ENCODE measurements around the gene OR4F6.

The OR4F6 gene

GRCh38 chr15:101807345-101807945 lies 4.1 kb downstream of the OR4F6 start:
- Histone ChIP-seq H3K9ac (ENCODE audit: insufficient read length, low read depth) (no peak overlapping the region), H3K4me1 (ENCODE audit: insufficient read depth, insufficient read length) (no peaks in the 10 kb centered on the region), H3K4me3 (ENCODE audit: insufficient read length, low read depth) (no peak overlapping the region), H3K36me3 (ENCODE audit: insufficient read depth, insufficient read length, low read length) (no peaks in the 10 kb centered on the region), H3K9me3 (ENCODE audit: insufficient read depth, low read length) (no peaks in the 10 kb centered on the region), H3K27me3 (ENCODE audit: insufficient read depth, insufficient read length) (no peaks in the 10 kb centered on the region)
- TF ChIP-seq YY1 (IDR thresholded peaks at IDR 0.05; ENCODE audit: insufficient read depth, insufficient read length) = no peak
- no peak for TF ChIP-seq SUZ12 (IDR thresholded peaks at IDR 0.05; ENCODE audit: extremely low read depth, insufficient read depth, insufficient read length)
- no peak for TF ChIP-seq ZNF274 (IDR thresholded peaks at IDR 0.05; ENCODE audit: low read depth, low read length)
- no peak for DNase-seq (ENCODE audit: low read depth, low spot score)

GRCh38 chr15:101808201-101808600 lies 4.9 kb downstream of the OR4F6 start:
- H3K36me3 ChIP-seq (ENCODE audit: insufficient read depth, insufficient read length, low read length) = no peaks in the 10 kb centered on the region
- no peak for DNase-seq (ENCODE audit: low read depth, low spot score)
- H3K27me3 ChIP-seq (ENCODE audit: insufficient read depth, insufficient read length) = no peaks in the 10 kb centered on the region
- no peak overlapping the region for H3K9ac ChIP-seq (ENCODE audit: insufficient read length, low read depth)
- H3K4me3 ChIP-seq (ENCODE audit: insufficient read length, low read depth) = no peak overlapping the region
- TF ChIP-seq YY1 (IDR thresholded peaks at IDR 0.05; ENCODE audit: insufficient read depth, insufficient read length) (no peak), ZNF274 (IDR thresholded peaks at IDR 0.05; ENCODE audit: low read depth, low read length) (no peak), SUZ12 (IDR thresholded peaks at IDR 0.05; ENCODE audit: extremely low read depth, insufficient read depth, insufficient read length) (no peak)
- no peaks in the 10 kb centered on the region for H3K9me3 ChIP-seq (ENCODE audit: insufficient read depth, low read length)
- no peaks in the 10 kb centered on the region for H3K4me1 ChIP-seq (ENCODE audit: insufficient read depth, insufficient read length)

DNA sequence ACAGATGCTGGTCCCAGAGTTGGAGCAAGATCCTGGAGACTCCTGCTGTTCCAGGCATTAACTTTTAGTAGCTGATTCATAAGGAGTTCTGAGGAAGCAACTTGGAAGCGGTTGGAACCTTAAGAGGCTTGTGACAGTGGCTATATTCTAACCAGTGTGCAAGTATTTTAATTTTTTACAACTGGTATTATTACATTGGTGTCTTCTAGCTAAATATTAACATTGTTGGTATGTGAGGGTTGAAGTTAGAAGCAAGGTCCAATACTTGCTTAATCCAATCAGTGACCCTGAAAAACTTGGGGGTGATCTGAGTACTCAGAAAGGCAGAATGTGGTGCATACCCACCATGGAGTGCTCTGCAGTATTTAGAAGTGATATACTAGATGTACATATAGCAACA lies 7.1 kb downstream of the OR4F6 start:
- TF ChIP-seq YY1 (IDR thresholded peaks at IDR 0.05; ENCODE audit: insufficient read depth, insufficient read length) (no peak), SUZ12 (IDR thresholded peaks at IDR 0.05; ENCODE audit: extremely low read depth, insufficient read depth, insufficient read length) (no peak), ZNF274 (IDR thresholded peaks at IDR 0.05; ENCODE audit: low read depth, low read length) (no peak)
- Histone ChIP-seq H3K36me3 (ENCODE audit: insufficient read depth, insufficient read length, low read length) (no peaks in the 10 kb centered on the region), H3K27me3 (ENCODE audit: insufficient read depth, insufficient read length) (no peaks in the 10 kb centered on the region), H3K4me3 (ENCODE audit: insufficient read length, low read depth) (no peak overlapping the region), H3K9me3 (ENCODE audit: insufficient read depth, low read length) (no peaks in the 10 kb centered on the region), H3K4me1 (ENCODE audit: insufficient read depth, insufficient read length) (no peaks in the 10 kb centered on the region), H3K9ac (ENCODE audit: insufficient read length, low read depth) (no peak overlapping the region)
- DNase-seq (ENCODE audit: low read depth, low spot score) = no peak

DNA sequence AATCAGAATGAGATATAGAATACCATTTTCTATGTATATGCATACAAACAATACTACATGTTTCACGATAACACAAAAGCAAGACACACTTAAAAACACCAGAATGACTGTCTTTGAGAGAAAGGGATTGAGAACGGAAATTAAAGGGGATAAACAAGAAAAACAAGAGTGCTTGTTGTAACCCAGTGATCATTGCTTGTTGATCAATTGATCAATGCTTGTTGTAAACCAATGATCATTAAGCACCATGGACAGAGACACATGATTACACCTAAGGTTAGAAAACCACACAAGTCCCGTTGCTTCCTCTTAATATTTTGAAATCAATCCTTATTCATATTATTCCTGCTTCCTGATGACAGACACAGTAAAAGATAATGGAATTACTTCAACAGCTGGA lies 7.6 kb downstream of the OR4F6 start:
- Histone ChIP-seq H3K9ac (ENCODE audit: insufficient read length, low read depth) (no peak overlapping the region), H3K4me3 (ENCODE audit: insufficient read length, low read depth) (no peak overlapping the region), H3K36me3 (ENCODE audit: insufficient read depth, insufficient read length, low read length) (no peaks in the 10 kb centered on the region), H3K9me3 (ENCODE audit: insufficient read depth, low read length) (no peaks in the 10 kb centered on the region), H3K27me3 (ENCODE audit: insufficient read depth, insufficient read length) (no peaks in the 10 kb centered on the region), H3K4me1 (ENCODE audit: insufficient read depth, insufficient read length) (no peaks in the 10 kb centered on the region)
- TF ChIP-seq SUZ12 (IDR thresholded peaks at IDR 0.05; ENCODE audit: extremely low read depth, insufficient read depth, insufficient read length) (no peak), YY1 (IDR thresholded peaks at IDR 0.05; ENCODE audit: insufficient read depth, insufficient read length) (no peak), ZNF274 (IDR thresholded peaks at IDR 0.05; ENCODE audit: low read depth, low read length) (no peak)
- DNase-seq (ENCODE audit: low read depth, low spot score) = peak; percentile 6

GRCh38 chr15:101811902-101812301 lies 8.6 kb downstream of the OR4F6 start, which contains the start of gene OR4F15:
OR4F15 (plus strand) TSS chr15:101812202; CDS start chr15:101818187, 5,985 bp downstream.
- no peaks in the 10 kb centered on the region for H3K4me1 ChIP-seq (ENCODE audit: insufficient read depth, insufficient read length)
- H3K9me3 ChIP-seq (ENCODE audit: insufficient read depth, low read length) = no peaks in the 10 kb centered on the region
- no peak within 1 kb of the TSS for H3K4me3 ChIP-seq (ENCODE audit: insufficient read length, low read depth)
- no peak for DNase-seq (ENCODE audit: low read depth, low spot score)
- no peaks in the 10 kb centered on the region for H3K36me3 ChIP-seq (ENCODE audit: insufficient read depth, insufficient read length, low read length)
- no peaks in the 10 kb centered on the region for H3K27me3 ChIP-seq (ENCODE audit: insufficient read depth, insufficient read length)
- H3K9ac ChIP-seq (ENCODE audit: insufficient read length, low read depth) = no peak within 1 kb of the TSS
- no peak for TF ChIP-seq SUZ12 (IDR thresholded peaks at IDR 0.05; ENCODE audit: extremely low read depth, insufficient read depth, insufficient read length)
- TF ChIP-seq ZNF274 (IDR thresholded peaks at IDR 0.05; ENCODE audit: low read depth, low read length) = no peak
- TF ChIP-seq YY1 (IDR thresholded peaks at IDR 0.05; ENCODE audit: insufficient read depth, insufficient read length) = no peak

DNA sequence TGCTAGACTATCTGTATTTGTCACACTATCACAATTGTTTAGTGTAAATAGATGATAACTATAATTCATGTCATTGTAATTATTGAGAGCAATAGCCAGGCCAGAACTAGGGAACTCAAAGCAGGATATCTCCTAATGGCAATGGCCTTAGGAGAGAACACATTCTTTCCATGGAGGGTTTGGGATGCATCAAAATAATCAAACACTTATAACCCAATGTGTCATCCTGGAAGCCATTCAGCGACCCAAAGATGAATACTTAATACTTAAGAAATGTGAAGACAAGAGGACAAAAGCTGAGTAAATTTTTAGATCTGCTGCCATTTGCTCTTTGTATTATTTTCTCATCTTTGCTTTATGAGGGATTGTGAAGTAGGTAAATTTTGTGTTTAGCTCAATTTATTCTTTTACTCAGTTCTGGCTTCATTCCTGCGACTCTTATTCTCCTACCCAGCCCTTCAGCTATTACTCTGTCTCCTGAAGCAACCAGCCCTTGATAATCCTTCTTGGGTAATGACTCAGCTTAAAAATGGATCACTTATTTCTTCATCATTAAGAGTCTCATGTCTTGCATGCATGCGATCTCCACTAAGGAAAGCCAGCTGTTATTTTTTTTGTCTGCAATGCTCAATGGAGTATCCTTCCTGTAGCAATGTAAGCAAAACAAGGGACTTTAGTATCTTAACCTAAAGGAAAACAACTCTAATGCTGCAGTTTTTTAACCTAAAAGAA lies 10.7 kb downstream of the OR4F6 start:
- Histone ChIP-seq H3K9ac (ENCODE audit: insufficient read length, low read depth) (no peak overlapping the region), H3K27me3 (ENCODE audit: insufficient read depth, insufficient read length) (no peaks in the 10 kb centered on the region), H3K4me3 (ENCODE audit: insufficient read length, low read depth) (no peak overlapping the region), H3K9me3 (ENCODE audit: insufficient read depth, low read length) (no peaks in the 10 kb centered on the region), H3K36me3 (ENCODE audit: insufficient read depth, insufficient read length, low read length) (no peaks in the 10 kb centered on the region), H3K4me1 (ENCODE audit: insufficient read depth, insufficient read length) (no peaks in the 10 kb centered on the region)
- no peak for DNase-seq (ENCODE audit: low read depth, low spot score)
- TF ChIP-seq ZNF274 (IDR thresholded peaks at IDR 0.05; ENCODE audit: low read depth, low read length) (no peak), YY1 (IDR thresholded peaks at IDR 0.05; ENCODE audit: insufficient read depth, insufficient read length) (no peak), SUZ12 (IDR thresholded peaks at IDR 0.05; ENCODE audit: extremely low read depth, insufficient read depth, insufficient read length) (no peak)

DNA sequence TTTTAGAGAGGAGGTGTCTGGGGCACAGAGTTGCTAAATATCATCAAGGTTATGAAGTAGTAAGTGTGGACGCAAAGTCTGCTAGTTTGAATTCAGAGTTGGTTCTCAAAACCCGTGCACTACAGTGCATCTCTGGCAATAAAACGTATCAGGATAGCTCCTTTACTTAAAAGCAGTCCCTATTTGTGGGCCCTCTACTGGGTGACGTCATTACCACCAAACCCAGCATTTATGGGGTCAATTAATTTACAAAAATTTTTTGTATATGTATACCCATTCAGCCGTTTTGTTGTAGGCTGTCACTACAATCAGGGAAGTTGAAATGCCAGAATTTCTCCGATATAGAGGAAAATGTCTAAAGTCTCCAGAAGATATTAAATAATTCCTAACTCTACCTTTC lies 17.5 kb downstream of the OR4F6 start:
- no peak for DNase-seq (ENCODE audit: low read depth, low spot score)
- Histone ChIP-seq H3K9ac (ENCODE audit: insufficient read length, low read depth) (no peak overlapping the region), H3K9me3 (ENCODE audit: insufficient read depth, low read length) (no peaks in the 10 kb centered on the region), H3K27me3 (ENCODE audit: insufficient read depth, insufficient read length) (no peaks in the 10 kb centered on the region), H3K4me1 (ENCODE audit: insufficient read depth, insufficient read length) (no peaks in the 10 kb centered on the region), H3K36me3 (ENCODE audit: insufficient read depth, insufficient read length, low read length) (no peaks in the 10 kb centered on the region), H3K4me3 (ENCODE audit: insufficient read length, low read depth) (no peak overlapping the region)
- TF ChIP-seq YY1 (IDR thresholded peaks at IDR 0.05; ENCODE audit: insufficient read depth, insufficient read length) = no peak
- TF ChIP-seq SUZ12 (IDR thresholded peaks at IDR 0.05; ENCODE audit: extremely low read depth, insufficient read depth, insufficient read length) = no peak
- TF ChIP-seq ZNF274 (IDR thresholded peaks at IDR 0.05; ENCODE audit: low read depth, low read length) = no peak

Measured in NT2/D1 (cell line).